ENCODE results near the gene GCGR.

The GCGR gene

GRCh38 chr17:81803728-81804558 lies at the start of gene GCGR:
Gene GCGR (plus strand): TSS chr17:81804150. CDS start chr17:81809019, 4,869 bp downstream.
- no peak for DNase-seq (ENCODE audit: low read depth)

DNA sequence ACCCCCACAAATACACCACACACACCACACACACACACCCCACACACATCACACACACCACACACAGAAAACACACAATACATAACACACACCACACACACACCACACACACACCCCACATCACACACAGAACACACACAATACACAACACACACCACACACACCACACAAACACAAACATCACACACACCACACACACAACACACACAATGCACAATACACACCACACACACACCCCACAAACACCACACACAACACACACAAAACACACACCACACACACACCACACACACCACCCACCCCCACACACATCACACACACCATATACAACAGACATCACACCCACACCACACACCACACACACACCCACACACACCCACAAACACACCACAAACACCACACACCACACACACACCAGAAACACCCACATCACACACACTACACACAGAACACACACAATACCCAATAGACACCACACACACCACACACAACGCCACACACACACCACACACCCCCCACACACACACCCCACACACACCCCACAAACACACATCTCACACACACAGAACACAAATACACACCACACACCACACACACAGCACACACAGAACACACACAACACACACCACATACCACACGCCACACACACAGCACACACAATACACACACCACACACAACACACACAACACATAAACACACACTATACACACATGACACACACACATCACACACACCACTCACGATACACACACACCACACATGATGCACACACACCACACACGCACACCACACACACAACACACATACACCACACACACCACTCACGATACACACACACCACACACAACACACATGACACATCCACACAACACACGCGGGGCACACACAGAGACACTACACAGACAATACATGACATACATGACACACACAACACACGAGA lies 11.0 kb upstream of the GCGR start:
- no peak for DNase-seq (ENCODE audit: low read depth)

DNA sequence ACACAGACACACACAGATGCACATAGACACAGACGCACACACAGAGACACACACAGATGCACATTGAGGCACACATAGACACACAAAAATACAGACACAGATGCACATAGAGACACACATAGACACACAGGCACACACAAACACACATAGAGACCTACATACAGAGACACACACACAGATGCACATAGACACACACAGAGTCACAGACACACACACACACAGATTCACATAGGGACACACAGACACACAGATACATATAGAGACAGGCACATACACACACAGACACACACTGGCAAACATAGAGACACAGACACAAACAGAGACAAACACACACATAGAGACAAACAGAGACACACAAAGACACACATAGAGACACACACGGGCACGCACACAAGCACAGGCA lies 9.9 kb upstream of the GCGR start:
- DNase-seq (ENCODE audit: low read depth), result no peak

DNA sequence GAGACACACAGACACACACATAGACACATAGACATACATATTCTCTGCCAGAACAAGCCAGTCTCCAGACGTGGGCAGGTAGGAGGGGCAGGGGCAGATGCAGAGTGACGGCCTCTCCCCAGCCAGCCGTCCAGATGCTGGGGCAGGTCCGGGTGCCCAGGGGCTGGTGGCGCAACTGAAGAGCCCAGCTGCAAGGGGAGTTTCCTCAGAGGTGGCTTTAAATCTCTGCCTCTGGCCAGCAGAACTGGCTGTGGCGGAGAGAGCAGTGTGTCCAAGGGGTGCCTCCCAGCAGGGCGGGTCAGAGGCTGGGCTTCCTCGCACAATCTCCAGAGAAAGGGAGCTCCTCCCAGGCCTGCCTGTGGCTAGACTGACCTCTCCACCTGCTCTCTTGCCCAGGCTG lies 9.4 kb upstream of the GCGR start:
- no peak for DNase-seq (ENCODE audit: low read depth)

- DNase-seq (ENCODE audit: low read depth), result no peak
Observed at GRCh38 chr17:81801327-81801726, 2.6 kb upstream of the GCGR start.

- no peak for DNase-seq (ENCODE audit: low read depth)
Observed at GRCh38 chr17:81802048-81802758, 1.7 kb upstream of the GCGR start.

DNA sequence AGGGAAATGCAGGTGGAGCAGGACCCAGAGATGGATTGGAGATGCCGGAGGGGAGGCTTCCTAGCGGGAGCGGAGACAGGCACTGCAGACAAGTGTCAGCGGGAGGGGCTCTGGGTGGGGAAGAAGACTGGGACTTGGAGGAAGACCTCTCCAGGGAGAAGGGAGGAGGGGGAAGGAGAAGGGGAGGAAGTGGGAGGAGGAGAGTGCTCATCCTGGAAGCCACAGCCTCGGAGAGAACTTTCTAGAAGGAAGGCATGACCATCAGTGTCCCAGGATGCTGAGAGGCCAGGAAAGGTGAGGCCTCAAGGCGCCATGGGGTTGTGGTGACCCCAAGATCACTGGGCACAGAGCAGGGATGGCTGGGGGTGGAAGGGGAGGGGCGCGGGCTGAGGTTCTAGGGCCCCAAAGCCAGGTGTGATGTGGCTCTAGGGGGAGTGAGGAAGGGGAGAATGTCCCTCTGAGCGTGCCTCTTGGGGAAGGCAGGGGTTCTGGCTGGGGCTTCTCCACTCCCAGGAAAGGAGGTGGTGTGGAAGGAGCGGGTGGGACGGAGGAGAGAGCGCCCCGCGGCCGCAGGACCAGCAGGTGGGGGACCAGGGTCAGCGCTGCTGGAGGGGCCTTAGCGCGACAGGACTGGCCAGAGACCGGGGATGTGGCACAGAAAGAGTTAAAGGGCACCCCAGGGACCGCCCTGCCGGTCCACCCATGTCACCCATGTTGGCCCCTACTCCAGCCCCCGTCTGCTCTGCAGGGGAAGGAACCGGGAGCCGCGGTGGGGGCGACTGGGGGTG lies 900 bp upstream of the GCGR start:
- no peak for DNase-seq (ENCODE audit: low read depth)

DNA sequence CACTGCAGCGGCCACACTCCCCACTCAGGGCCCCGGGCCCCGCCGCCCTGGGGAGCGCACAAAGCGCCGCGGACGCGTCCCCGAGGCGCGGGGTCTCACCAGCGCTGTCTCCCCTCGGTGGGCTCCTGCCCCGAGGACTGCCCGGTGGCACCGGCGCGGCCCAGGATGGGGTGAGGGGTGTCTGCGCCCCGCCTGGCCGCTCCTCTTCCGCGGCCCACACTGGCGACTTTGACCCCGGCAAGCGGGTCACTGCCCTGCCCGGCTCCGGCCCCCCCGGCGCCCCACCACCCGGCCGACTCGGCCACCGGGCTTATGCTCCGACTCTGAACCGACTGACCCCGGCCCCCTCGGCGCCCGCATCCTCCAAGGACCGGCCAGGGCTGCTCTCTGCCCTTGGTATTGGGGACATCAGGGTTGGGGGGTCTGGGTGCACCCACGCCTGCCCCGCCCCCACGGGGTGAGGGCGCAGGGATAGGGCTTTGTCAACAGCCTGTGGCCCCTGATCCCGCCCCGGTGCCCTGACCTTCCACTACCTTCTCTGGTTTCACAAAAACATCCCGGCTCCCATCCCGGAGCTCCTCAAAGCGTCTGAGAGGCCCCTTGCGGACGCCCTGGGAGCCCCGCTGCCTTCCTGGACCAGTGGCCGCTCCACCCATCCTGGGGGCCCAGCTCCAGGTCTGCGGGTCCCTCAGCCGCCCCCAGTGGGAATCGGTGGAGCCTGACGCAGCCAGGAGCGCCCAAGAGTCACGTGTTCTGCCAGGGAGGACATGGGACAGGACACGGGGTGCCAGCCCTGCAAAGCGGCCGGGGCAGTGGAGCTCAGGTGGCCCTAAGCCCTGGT lies 829 bp downstream of the GCGR start:
- no peak for DNase-seq (ENCODE audit: low read depth)

GRCh38 chr17:81805707-81806460 lies 1.9 kb downstream of the GCGR start:
- no peak for DNase-seq (ENCODE audit: low read depth)

GRCh38 chr17:81806461-81807209 lies 2.7 kb downstream of the GCGR start:
- DNase-seq (ENCODE audit: low read depth), result no peak

GRCh38 chr17:81807210-81807719 lies 3.3 kb downstream of the GCGR start:
- DNase-seq (ENCODE audit: low read depth), result no peak

GRCh38 chr17:81807839-81808238 lies 3.9 kb downstream of the GCGR start:
- DNase-seq (ENCODE audit: low read depth), result no peak

GRCh38 chr17:81808778-81809555 lies 5.0 kb downstream of the GCGR start:
- DNase-seq (ENCODE audit: low read depth), result no peak

DNA sequence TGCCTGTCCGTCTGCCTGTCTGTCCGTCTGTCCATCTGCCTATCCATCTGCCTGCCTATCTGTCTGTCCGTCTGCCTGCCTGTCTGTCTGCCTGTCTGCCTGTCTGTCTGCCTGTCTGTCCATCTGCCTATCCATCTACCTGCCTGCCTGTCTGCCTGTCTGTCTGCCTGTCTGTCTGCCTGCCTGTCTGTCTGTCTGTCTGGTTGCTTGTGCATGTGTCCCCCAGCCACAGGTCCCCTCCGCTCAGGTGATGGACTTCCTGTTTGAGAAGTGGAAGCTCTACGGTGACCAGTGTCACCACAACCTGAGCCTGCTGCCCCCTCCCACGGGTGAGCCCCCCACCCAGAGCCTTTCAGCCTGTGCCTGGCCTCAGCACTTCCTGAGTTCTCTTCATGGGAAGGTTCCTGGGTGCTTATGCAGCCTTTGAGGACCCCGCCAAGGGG lies 5.6 kb downstream of the GCGR start:
- DNase-seq (ENCODE audit: low read depth), result no peak

DNA sequence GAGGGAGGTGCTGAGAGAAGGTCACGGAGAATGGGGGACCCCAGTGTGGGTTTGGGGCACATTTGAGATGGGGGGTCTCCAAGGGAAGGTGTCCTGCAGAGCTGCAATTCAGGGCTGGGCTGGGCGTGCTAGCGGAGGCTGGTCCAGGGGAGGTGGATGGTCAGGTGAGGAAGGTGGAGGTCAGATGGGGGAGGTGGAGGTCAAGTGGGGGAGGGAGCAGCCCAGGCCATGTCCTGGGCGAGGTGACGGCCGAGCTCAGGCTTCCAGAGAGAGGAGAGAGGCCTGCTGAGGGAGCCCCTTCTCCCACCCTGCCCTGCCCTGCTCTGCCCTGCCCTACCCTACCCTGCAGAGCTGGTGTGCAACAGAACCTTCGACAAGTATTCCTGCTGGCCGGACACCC lies 6.5 kb downstream of the GCGR start:
- no peak for DNase-seq (ENCODE audit: low read depth)

DNA sequence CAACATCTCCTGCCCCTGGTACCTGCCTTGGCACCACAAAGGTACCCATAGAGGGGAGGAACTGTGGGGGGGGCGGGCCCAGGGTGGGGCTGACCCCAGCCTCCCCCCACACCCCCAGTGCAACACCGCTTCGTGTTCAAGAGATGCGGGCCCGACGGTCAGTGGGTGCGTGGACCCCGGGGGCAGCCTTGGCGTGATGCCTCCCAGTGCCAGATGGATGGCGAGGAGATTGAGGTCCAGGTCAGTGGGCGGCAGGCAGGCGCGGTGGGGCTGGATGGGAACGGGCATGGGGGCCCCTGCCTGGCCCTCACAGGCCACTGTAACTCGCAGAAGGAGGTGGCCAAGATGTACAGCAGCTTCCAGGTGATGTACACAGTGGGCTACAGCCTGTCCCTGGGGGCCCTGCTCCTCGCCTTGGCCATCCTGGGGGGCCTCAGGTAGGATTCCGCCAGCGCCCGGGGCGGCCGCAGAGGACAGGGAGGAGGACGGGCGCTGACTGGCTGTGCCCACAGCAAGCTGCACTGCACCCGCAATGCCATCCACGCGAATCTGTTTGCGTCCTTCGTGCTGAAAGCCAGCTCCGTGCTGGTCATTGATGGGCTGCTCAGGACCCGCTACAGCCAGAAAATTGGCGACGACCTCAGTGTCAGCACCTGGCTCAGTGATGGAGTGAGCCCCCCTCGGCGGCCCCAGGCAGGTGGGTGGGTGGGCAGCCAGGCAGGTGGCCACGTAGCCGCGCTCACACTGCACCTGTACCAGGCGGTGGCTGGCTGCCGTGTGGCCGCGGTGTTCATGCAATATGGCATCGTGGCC lies 7.1 kb downstream of the GCGR start:
- DNase-seq (ENCODE audit: low read depth), result no peak

Measured in stimulated activated CD8-positive, alpha-beta memory T cell treated with anti-CD3 and anti-CD28 coated beads, Interleukin-15, amount 100 ng/mL, for 24 hours (primary cell).